ENCODE measurements around the gene PAFAH2.

DNA sequence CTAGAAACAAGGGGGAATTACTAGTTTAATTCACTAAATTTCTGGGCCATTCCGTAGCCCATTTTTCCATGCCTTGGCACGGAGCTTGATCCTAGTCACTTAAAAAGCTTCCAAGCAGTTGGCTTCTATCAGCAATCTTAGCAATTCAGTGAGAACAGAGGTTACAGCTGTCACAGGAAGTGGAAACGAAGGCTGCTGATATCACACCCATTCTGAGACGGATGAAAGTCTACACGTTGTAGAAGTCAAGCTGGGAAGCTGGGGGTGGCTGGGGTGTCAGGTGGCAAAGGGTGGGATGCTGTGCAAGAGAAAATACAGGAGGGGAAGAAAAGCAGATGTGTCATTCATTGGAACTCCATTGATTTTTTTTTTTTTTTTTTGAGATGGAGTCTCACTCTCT is 79.9 kb downstream of the PAFAH2 start:
- no peak for TF ChIP-seq GATA3 (IDR thresholded peaks at IDR 0.05; ENCODE audit: low read depth, low read length)
- TF ChIP-seq GATA2 (IDR thresholded peaks at IDR 0.05; ENCODE audit: low read depth, low read length): no peak

Measured in SH-SY5Y (cell line).